Activated CD4-positive, alpha-beta T cell treated with anti-CD3 and anti-CD28 coated beads for 24 hours (primary cell): ENCODE measurements around the gene PRR12.
"Not testable (repeated sequence)": the region's sequence is repeated elsewhere in the genome, so short reads cannot be mapped to it uniquely, and the experiment has no call there.

Experiments
- DNase-seq, 2 donors: peaks; one replicate each; pipeline ENCODE4 v3.0.0-alpha.2; 2020; ENCODE audit warnings: low read depth in 2 of 2

The PRR12 gene

GRCh38 chr19:49614096-49614833 lies 23.3 kb downstream of the PRR12 start:
- no peak for DNase-seq

GRCh38 chr19:49615861-49616260 lies 24.9 kb downstream of the PRR12 start:
- DNase-seq = no peak

- no peak for DNase-seq
Measured at GRCh38 chr19:49616532-49616931, 25.6 kb downstream of the PRR12 start.

- DNase-seq = no peak
Measured at GRCh38 chr19:49616945-49617344, 26.0 kb downstream of the PRR12 start.

GRCh38 chr19:49617860-49618259 lies 26.9 kb downstream of the PRR12 start:
- DNase-seq = not testable (repeated sequence)

- DNase-seq = no peak
Measured at GRCh38 chr19:49624967-49625910, 34.3 kb downstream of the PRR12 start.

GRCh38 chr19:49626226-49626625 lies 35.2 kb downstream of the PRR12 start:
- DNase-seq = no peak

GRCh38 chr19:49629659-49630058 lies 38.7 kb downstream of the PRR12 start:
- no peak for DNase-seq

GRCh38 chr19:49631014-49631588 lies 40.1 kb downstream of the PRR12 start:
- DNase-seq = no peak

- DNase-seq = no peak
Measured at GRCh38 chr19:49631610-49632192, 40.7 kb downstream of the PRR12 start.

- no peak for DNase-seq
Measured at GRCh38 chr19:49632576-49632975, 41.6 kb downstream of the PRR12 start.

GRCh38 chr19:49633273-49633672 lies 42.3 kb downstream of the PRR12 start:
- DNase-seq = not testable (repeated sequence)

GRCh38 chr19:49635530-49636232 lies 44.7 kb downstream of the PRR12 start:
- no peak for DNase-seq

- DNase-seq = no peak
Measured at GRCh38 chr19:49636233-49636932, 45.4 kb downstream of the PRR12 start.

GRCh38 chr19:49637821-49638738 lies 47.1 kb downstream of the PRR12 start:
- DNase-seq = no peak

- no peak for DNase-seq
Measured at GRCh38 chr19:49639401-49640112, 48.6 kb downstream of the PRR12 start.

- peak; percentile 100 for DNase-seq
Measured at GRCh38 chr19:49640113-49640898, 49.3 kb downstream of the PRR12 start, which contains the start of gene RRAS. RRAS (minus strand) TSS chr19:49640143; CDS start chr19:49640098, 45 bp downstream.
